HepG2 (cell line): ENCODE data around the gene CBX2. TPM values are rescaled to one million over a fixed set of nuclear protein-coding genes. Genes with fewer than 3 reads are reported as not detected.

Source experiments
- IKZF5 ChIP-seq: IDR thresholded peaks from 2 replicates; pipeline ENCODE4 v1.6.1; 2018; ENCODE audit warnings: missing genetic modification reagents, mild to moderate bottlenecking, missing compliant biosample characterization
- KIAA2018 ChIP-seq: sonication (generic); formaldehyde crosslinking; IDR thresholded peaks from 2 replicates; pipeline ENCODE4 v1.5.0; 2020; ENCODE audit warnings: mild to moderate bottlenecking, missing genetic modification reagents, borderline replicate concordance
- ZBTB25 ChIP-seq: IDR thresholded peaks from 2 replicates; pipeline ENCODE4 v1.6.1; 2018; ENCODE audit warnings: missing genetic modification reagents
- ZFP36 ChIP-seq: fragments of 150-350 bp; IDR thresholded peaks from 2 replicates; pipeline ENCODE4 v1.6.1; 2018; ENCODE audit warnings: borderline replicate concordance, low read length, low read depth; ENCODE audit not compliant: partially characterized antibody
- ZNF225 ChIP-seq: sonication (generic); formaldehyde crosslinking; IDR thresholded peaks from 2 replicates; pipeline ENCODE4 v1.4.0; 2020; ENCODE audit warnings: mild to moderate bottlenecking, missing genetic modification reagents
- ZNF460 ChIP-seq: sonication (generic); formaldehyde crosslinking; IDR thresholded peaks from 2 replicates; pipeline ENCODE4 v1.5.1; 2020; ENCODE audit warnings: missing genetic modification reagents, mild to moderate bottlenecking, borderline replicate concordance
- ZNF777 ChIP-seq: sonication (generic); formaldehyde crosslinking; IDR thresholded peaks from 2 replicates; pipeline ENCODE4 v1.4.0; 2020; ENCODE audit warnings: missing genetic modification reagents
- ZNF839 ChIP-seq: sonication (generic); formaldehyde crosslinking; IDR thresholded peaks from 2 replicates; pipeline ENCODE4 v1.4.0; 2020; ENCODE audit warnings: missing genetic modification reagents, mild to moderate bottlenecking, borderline replicate concordance
- ZSCAN30 ChIP-seq: sonication (generic); formaldehyde crosslinking; IDR thresholded peaks from 2 replicates; pipeline ENCODE4 v1.5.0; 2020; ENCODE audit warnings: mild to moderate bottlenecking, missing genetic modification reagents
- ZXDC ChIP-seq: sonication (generic); formaldehyde crosslinking; IDR thresholded peaks from 2 replicates; pipeline ENCODE4 v1.5.0; 2020; ENCODE audit warnings: mild to moderate bottlenecking, missing genetic modification reagents
- polyA plus RNA-seq, 8 experiments: library from polyadenylated mRNA; depleted of rRNA in 3 of 8; stranded (reverse) in 7 of 8; unstranded in 1 of 8; fragments of >200 nt; fragmentation: Illumina TruSeq in 4 of 8; extraction: Trizol in 4 of 8; gene quantifications; 2 replicates each; pipeline versions ENCODE4 v1.2.1 to v1.2.3, GENCODE V29; 2011 to 2016; ENCODE audit warnings: low read depth in 4 of 8, missing spikeins in 1 of 8, mixed read lengths in 1 of 8; ENCODE audit not compliant: insufficient read depth in 1 of 8
- total RNA-seq, 5 experiments: library from RNA; depleted of rRNA; stranded (reverse); fragments of >200 nt; fragmentation: Illumina TruSeq; extraction: Trizol; gene quantifications; 2 replicates each; pipeline ENCODE4 v1.2.3, GENCODE V29; 2016; ENCODE audit warnings: low read depth in 1 of 5

The CBX2 gene
- total and polyA plus RNA-seq, 2 of the 13 experiments (the other 11 are each of a cell fraction or from before 2014, with no cell fraction given): 14.5 to 31.1 TPM

- TF ChIP-seq ZXDC (CRISPR knock-in tag) (no peak), ZNF460 (no peak), IKZF5 (CRISPR knock-in tag) (no peak), ZNF839 (CRISPR knock-in tag) (no peak), ZFP36 (no peak), KIAA2018 (CRISPR knock-in tag) (no peak), ZNF777 (CRISPR knock-in tag) (peak; percentile 99), ZNF225 (CRISPR knock-in tag) (no peak; the same call in 1 of the 2 replicates), ZBTB25 (CRISPR knock-in tag) (no peak), ZSCAN30 (CRISPR knock-in tag) (no peak)
Measured at GRCh38 chr17:79789943-79790804, 12.2 kb downstream of the CBX2 start (continued).
